ENCODE data around the gene TMEM164.

The TMEM164 gene

DNA sequence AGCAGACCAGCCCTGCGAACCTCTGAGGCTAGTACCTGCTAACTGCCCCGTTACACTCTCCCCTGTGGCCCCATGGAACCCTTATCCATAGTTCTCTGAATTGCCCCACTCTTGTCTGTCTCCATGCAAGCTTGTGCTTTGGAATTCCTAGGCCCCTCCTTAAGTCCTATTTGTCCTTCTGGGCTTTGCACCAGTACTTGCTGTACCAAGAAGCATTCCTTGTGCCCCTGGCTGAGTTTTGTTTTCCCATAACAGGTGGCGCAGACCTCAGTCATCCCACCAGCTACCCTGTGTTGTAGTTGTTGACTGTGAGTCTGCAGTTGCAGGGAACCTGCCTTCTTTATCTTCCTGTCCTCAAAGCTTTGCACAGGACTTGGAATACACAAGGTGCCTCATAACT, 167.1 kb downstream of the TMEM164 start:
- DNase-seq (ENCODE audit: low read depth), result no peak

DNA sequence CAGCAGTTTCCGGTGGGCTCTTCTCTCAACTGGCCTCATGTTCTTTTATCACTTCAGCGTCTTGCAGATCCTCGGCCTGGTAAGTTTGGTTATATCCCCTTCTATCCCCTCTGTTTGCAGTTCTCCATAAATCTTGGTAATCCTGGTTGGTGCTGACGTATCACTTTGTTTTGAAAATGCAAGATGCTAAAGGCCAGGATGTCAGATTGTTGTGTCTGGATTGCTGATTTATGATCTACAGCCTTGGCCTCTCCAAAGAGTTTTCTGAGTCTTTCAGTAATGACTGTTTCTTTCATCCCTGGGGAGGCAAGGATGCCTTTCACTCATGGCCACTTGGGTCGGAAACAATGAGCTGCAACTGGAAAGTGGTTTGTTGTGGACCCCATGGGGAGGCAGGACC, 168.5 kb downstream of the TMEM164 start:
- no peak for DNase-seq (ENCODE audit: low read depth)

DNA sequence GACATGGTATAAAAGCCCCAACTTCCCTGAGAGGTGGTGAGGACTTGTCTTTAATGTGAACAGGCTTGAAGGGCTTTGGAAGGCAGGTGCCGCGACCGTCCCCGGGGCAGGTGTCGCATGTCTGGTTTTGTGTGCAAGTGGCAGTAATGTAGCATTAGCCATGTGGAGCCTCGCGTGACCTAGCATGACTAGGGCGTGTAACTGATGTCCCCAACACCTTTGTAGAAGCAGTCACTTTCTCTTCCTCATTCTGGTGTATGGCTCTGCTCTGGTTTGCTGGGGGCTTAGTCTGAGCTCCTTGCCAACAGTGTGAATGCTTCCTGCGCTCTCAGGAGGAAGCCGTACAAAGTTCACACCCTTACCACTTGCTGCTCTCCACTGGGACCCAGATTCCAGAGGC, 169.3 kb downstream of the TMEM164 start:
- no peak for DNase-seq (ENCODE audit: low read depth)

DNA sequence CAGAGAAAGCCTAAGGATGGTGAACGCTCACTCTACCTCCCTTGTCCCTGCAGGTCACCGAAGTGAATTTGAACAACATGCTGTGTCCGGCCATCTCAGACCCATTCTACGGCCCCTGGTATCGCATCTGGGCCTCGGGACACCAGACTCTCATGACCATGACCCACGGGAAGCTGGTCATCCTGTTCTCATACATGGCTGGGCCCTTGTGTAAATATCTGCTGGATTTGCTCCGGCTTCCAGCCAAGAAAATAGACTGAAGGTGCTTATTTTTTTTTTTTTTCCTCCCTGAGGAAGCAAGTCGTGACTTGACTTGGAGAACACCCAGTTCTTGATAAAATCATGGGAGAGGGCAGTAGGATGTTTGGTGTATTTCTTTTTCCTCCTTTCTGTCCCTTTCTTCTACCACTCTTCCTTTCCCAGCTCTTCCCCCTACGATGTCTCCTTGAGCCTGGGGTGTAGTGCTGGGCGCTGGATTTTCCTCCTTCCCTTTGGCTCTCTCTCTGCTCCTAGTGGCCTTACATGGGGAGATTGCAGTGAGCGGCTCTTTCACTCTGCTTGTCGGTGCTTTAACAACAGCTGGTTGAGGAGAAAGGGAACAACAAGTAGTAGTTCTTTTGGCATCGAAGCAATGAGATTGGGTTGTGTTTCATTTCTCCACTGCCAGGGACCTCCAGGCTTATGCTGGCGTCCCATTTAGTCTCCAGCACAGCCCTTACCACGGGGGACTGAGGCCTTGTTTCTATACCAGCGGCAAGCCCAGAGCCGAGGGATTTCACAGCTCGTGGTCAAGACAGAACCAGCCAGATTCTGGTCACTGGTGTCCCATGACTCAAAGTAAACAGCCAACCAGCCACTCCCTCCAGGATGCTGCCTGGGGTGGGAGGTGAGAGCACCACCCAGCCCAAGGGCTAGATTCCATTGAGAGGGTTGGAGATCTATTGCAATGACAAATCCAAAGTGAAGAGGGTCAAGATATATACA, 170.6 kb downstream of the TMEM164 start:
- no peak for DNase-seq (ENCODE audit: low read depth)

DNA sequence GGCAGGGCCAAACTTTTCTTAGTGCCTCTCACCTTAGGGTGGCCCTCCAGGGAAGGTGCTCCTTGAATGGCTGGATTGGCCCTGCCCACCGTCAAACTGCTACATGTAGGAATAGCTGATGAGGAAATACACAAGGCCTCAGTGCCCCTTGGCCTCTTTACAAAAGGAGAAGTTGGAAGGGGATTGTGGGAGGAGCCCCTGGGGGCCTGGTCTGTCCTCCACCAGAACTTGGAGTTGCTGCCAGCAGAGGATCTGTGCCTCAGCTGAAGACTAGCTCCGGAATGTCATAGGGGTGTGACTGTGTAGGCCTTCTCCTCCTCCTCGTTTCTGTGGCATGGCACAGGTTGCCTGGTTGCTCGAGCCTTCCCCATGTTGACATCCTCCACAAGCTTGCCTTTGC, 172.2 kb downstream of the TMEM164 start:
- no peak for DNase-seq (ENCODE audit: low read depth)

DNA sequence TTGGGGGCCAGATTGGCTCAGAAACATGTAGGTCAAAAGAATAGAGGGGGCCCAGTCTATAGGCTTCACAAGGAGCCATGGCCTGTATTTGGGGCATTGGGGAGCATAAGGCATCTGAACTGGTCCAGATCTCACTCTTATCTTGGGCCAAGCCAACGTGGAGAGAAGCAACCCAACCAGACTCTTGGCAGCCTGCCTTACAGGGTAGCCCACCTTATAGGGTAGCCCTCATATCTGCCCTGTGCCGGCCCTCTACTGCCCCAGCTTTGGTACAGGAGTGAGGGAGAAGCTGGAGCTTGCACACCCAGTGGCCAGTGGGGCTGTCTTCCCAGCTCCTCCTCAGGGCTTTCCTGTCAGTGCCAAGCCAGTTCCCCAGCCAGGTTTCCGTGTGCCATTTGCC, 172.8 kb downstream of the TMEM164 start:
- DNase-seq (ENCODE audit: low read depth), result no peak

DNA sequence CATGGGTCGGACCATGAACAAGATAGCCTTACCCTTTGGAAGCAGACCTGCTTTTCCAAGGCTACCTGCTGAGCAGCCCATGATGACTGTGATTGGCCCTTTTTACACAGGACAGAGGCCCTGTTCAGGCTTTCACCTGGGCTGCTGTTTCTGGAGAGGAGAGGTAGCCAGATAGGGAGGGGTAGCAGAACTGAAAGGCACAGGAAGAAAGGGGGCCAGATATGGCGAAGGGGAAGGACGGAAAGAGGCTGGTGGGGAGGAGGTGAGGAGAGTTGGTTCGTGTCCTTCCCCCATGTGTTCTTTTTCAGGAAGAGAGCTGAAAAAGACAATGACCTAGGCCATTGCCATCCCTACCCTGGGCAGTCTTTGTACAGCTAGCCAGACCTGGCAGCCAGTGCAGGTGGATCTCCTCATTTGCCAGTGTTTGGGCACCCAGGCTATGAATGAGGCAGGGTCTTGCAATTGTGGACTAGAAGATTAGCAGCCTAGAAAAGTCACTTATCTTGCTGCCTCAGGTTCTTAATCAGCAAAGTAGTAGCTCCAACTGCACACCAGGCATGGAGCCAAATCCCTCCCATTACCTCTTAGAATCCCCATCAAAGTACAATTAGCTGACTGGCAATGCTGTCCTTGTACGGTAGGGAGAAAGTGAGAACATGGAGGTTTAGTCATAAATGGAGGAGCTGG, 175.4 kb downstream of the TMEM164 start:
- no peak for DNase-seq (ENCODE audit: low read depth)

DNA sequence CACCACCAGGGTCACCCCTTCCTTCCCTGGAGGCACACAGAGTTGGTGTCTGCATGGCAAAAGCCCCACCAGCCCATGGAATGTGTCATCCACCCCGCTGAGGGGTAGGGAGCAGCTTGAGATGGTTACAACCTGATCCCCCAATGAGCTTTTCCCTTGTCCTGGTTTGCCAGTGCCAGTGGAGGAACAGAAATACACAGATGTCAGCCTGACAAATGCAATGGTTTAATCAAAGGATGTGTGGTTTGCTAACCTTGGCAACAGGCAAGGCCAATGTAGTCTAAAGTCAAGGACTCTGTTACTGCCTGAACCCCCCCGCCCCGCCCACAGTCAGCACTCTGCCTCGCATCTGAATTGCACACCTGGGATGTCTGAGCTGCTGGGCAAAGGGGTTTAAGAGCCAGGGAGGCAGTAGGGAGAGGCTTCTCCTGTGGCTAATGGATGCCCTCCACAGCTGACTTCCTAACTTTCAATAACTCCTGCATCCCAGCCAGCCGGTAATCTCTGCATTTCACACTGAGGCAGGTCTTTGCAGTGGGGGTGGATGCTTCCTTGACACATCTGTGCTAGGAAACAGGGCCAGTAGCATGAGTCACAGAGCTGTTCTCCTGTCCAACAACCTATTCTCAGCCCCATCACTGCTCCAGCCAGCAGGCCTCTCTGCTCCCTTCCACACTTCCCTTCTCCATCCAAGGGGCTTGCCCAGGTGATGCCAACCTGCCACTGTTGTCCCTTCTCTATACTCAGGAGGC, 177.4 kb downstream of the TMEM164 start:
- DNase-seq (ENCODE audit: low read depth), result no peak

DNA sequence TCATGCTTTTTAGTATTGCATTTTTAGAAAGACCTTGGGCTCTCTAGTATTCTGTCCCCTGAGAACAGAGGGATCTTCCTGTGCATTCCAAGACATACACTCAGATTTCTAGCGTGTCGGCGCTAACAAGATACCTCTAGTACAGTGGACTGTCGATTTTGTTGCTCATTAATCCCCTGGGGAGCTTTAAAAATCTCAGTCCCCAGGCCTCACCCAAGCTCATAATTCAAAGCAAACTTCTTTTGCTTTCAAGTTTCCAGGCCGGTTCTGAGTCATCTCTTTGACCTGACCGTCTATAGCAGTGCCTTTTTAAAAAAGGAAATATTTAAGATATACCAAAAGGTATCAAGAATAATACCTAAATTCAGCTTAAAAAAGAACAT, 178.0 kb downstream of the TMEM164 start:
- no peak for DNase-seq (ENCODE audit: low read depth)

DNA sequence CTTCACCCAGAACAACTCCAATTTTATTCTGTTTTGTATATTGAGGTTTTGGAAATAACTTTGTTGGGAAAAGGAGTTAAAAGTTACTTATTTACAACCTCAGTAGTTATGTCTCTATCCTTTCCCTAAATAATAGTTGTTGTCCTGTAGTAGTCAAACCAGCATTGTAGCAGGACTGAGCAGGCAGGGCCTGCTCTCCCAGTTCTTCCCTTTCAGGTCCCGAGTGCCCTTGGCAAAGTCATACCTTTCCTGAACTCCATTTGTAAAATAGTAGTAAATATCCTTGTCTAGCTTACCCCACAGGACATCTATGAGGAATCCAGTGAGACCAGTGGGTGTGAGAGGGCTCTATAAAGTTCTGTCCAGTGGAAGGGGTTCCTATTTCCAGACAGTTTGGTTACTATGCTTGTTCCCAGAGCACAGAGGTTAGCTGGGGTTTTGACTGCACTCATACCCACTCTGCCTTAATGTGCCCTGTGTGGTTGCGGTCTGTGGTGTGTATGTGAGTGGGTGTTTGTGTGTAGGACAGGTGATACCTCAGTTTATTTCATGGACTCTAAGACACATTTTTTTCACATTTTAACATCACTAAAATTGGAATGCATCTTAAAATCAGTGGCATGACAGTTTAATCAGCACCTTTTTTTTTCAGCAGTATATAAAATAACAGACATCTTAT, 178.7 kb downstream of the TMEM164 start:
- no peak for DNase-seq (ENCODE audit: low read depth)

DNA sequence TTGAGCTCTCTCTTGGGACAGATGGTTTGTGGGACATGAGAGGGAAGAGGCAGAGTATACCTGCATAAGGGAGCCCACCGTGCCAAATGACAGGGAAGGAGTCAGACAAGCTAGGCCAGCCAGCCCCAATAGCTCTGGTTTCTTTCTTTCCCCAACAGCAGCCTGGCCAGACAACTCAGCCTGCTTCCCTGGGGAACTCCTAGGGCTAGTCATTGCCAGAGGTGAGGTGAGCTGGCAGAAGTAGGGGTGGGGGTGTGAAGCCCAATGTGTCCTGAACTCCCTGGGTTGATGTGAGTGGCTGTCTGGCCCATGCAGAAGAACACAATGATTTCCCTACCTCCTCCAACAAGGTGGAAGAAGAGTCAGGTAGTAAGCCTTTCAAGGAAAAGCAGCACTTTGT, 179.4 kb downstream of the TMEM164 start:
- no peak for DNase-seq (ENCODE audit: low read depth)

DNA sequence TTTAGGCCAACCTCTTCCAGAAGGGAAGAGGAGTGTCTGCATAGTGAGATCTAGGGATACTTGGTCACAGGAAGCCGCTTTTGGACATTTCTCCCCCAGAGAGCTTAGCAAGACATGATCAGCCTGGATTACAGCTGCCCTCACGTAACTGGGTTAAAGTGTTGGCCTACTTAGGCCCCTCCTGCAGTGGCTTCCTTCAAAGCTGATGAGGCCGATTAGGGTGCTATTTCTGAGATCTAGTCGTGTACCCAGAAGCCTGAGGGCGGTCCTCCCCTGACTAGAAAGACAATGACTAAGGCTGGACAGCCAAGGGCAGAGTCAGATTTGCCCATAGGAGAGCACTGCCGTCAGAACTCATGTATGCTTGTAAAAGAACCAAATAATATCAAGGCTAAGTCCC, 180.0 kb downstream of the TMEM164 start:
- no peak for DNase-seq (ENCODE audit: low read depth)

DNA sequence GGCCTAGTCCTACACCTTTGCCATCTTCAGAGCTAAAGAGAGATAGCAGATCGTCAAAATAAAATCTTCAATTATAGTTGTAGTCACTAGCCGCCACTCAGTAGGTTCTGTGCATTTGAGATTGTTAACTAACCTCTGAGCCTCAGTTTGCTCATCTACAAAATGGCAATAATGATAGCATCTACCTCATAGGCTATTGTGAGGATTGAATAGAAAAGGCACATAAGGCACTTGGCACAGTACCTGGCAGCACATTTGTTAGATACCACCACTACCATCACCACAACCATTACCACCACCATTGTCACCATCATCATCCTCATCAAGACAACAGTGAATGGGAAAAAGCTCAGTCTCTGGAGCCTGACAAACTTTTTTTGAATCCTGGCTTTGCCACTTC, 180.4 kb downstream of the TMEM164 start:
- no peak for DNase-seq (ENCODE audit: low read depth)

DNA sequence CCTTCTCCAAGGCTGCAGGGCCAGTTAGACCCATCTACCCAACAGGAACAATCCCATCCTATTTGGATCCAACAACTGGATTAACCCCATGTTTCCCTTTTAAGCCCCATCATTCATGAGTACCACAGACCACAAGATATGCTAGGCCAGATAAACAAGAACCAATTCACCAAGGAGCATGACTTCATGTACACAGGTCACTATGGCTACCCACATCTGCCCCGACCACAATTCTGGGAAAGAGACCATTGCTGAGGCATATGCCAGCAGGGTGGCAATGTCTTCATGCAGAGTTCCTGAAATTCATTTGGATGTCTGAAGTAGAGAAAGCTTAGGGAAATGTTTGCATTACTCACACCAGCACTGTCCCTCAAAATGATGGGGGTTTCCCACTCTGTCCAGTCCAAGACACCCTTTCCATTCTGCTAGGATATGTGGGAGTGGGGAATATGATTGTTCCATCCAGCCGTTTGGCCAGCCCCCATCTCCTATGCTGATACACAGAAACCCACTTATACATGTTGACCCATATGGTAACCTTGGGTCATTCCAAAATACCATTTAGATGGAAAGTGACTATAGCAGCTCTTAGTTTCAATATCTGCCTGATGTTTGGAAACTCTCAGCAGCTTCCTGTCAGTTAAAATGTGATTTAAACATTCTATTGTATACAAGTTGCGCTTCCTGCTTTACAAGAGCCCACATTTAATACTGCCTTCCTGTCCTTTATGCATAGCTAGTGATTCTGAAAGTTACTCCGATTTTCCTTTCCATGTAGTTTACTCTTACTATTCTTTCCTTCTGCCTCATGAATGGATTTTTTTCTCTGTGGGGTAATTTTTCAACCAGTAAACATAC, 186.0 kb downstream of the TMEM164 start:
- DNase-seq (ENCODE audit: low read depth), result no peak

DNA sequence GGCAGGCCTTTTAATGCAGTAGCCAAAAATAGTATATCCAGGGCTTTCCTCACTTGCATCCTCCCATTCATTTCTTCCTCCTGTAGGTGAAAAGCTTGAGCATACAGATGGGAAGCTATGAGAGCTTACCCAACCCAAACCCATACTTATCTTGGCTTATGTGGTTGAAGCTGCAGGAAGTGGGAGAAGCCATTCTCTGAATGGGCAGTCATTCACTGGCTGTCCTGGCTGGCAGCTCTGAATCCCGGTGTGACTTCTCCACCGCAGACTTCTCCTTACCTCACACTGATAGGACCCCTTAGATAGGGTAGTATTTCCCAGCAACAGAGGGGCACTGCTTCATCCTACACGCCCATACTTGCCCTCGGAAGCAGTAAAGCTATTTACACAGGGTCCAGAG, 189.6 kb downstream of the TMEM164 start:
- DNase-seq (ENCODE audit: low read depth), result no peak

DNA sequence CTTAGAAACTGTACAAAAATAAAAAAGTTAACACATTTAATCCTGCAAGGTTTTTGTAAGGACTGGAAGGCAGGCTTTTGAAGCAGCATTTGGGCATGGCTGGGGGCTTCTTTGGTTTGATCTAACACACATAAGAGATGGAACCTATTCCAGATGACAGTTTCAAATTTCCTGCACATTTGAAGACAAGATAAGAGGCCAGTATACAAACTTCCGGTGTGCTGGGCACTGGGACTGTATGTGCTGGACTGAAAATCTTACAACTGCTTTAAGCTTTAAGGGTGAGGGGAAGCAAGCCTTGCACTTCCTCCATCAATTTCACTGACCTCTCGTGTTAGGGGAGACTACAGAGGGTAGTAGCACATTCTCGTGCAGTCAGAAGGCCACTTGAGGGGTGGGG, 192.1 kb downstream of the TMEM164 start:
- DNase-seq (ENCODE audit: low read depth), result no peak

DNA sequence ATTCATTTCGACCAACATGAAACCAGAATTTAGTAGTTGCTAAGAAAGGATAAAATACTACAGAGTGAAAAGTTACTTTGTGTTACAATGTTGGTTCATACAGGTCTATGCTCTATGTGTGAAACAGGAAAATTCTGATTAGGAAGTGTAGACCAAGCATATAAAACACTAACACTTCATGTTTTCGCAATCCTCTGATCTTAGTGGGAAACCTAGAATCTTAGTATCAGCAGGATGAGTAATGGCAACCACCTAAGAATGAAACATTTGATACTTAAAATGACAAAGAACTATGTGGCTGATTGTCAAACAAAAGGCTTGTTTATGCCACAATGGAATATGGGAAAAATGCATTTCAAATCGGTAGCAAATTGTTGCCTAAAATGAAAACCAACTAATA, 198.9 kb downstream of the TMEM164 start:
- DNase-seq (ENCODE audit: low read depth), result no peak

DNA sequence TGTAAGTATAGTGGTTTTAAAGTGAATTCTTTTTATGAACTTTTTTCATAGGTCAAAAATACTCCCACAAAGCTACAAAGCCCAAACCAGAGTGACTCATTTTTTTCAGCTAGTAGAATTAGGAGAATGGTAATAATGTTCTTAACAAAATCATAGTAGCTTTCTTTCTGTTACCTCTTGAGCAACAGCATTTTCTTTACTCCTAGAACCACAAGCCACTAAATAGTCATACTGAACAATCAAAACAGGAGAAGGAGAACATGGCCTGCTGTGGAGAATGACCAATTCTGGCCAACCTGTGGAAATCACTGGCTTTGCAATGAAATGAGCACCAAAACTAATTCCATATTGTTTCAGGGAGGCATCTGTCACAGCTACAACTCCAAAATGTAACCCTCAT, 202.1 kb downstream of the TMEM164 start:
- no peak for DNase-seq (ENCODE audit: low read depth)

DNA sequence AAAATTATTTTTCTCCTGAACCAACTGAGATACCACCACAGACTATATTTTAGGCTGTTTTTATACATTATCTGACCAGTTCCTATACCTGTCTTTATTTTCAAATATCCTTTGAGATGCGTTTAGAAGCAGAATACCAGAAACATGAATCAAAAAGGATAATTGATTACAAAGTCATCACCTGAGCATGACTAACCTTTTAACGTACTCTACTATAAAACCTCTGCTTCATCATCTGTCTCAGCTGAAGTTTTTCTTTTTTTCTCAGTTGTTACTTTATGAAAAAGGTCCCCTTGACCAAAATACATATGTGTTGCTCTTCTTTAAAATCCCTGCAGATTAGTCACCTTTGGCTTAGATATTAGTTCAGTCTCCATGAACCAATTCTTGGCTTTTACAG, 205.2 kb downstream of the TMEM164 start:
- DNase-seq (ENCODE audit: low read depth), result no peak

DNA sequence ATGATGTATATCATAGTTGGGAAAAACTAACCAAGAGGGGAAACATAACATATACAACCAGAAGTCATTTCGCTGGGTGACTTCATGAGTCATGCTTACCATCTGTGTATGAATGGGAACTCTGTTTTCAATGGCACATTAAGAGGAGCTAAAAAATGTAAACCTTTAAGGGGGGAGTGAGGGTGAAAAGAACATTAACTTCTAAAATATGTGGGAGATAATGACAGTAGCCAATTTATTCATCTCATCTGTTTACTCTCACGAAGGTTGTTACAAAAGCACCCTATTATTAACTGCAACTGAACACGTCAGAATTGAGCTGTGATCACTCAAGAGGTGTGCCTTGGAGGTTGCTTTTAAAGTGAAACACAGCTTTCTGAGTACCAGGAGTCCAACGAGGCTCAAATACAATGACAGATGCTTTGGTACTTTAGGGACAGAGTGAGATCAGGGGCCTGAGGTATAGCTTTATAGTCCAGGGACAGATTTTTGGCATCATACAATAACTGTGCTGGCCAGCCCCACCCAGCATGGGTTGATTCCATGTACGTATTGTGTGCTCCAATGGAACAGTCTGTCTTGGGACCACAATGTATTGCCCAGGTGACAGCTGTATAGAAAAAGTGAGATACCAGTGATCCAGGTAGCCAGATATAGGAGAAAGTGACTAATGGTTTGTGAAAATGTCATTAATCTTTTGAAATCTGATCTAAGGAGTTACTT, 207.7 kb downstream of the TMEM164 start:
- DNase-seq (ENCODE audit: low read depth), result no peak

DNA sequence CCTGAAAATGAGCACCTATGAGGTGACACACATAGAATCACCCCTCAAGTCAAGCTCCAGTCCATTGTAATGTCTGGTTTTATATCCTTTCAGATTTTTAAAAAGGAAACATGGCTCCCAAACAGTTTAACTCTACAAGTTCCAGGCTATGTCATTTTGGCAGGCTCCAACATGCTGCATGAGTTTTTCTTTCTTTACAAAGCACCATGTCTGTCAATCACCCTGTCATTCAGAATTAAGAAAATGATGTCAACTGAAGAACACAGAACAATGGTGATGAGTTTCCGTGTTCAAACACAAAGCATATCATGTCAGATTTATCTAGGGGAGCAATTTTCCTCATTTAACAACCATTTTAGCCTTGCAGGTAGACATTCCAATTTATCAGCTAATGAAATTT, 208.4 kb downstream of the TMEM164 start:
- no peak for DNase-seq (ENCODE audit: low read depth)

Data from activated T-cell treated with anti-CD3 and anti-CD28 coated beads for 1 hour (primary cell).